VCaP (cell line): ENCODE results near the gene FBXW12.

Experiments
- H3K27ac ChIP-seq: fragments of 450-650 bp; 2 replicates; pipeline ENCODE4 v1.5.1; 2017
- TF ChIP-seq, protein P1 (sequence below): fragments of 450-650 bp; conservative IDR thresholded peaks from 2 replicates; pipeline ENCODE4 v1.5.1; 2017; ENCODE audit warnings: mild to moderate bottlenecking, moderate library complexity

FBXW12 gene

DNA sequence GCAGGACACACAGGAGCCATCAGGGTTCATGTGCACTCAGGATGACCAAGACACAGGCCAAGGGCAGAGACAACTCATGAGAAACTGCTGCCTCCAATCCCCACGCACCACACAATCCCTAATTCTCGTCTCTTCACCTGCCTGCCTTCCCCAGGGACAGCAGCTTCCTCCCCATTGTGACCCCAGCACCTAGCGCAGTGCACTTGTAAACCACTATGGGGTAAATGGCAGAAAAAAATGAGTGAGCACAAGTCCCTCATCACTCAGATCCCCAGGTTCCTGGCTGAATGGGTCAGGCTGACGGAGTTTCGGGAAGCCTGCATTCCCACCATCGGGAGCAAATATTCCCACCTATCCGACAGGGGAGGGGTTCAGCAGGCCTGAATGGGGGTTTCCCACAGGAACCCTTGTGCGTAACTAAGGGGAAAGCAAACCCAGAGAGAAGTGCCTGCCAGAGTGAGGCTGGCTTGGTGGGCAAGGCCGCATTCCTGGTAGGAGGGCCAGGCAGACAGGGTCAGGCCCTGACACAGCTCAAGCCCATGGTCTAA is 39.1 kb downstream of the FBXW12 start:
- no peak overlapping the region for H3K27ac ChIP-seq
- TF ChIP-seq, protein P1, sequence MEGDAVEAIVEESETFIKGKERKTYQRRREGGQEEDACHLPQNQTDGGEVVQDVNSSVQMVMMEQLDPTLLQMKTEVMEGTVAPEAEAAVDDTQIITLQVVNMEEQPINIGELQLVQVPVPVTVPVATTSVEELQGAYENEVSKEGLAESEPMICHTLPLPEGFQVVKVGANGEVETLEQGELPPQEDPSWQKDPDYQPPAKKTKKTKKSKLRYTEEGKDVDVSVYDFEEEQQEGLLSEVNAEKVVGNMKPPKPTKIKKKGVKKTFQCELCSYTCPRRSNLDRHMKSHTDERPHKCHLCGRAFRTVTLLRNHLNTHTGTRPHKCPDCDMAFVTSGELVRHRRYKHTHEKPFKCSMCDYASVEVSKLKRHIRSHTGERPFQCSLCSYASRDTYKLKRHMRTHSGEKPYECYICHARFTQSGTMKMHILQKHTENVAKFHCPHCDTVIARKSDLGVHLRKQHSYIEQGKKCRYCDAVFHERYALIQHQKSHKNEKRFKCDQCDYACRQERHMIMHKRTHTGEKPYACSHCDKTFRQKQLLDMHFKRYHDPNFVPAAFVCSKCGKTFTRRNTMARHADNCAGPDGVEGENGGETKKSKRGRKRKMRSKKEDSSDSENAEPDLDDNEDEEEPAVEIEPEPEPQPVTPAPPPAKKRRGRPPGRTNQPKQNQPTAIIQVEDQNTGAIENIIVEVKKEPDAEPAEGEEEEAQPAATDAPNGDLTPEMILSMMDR, result no peak

DNA sequence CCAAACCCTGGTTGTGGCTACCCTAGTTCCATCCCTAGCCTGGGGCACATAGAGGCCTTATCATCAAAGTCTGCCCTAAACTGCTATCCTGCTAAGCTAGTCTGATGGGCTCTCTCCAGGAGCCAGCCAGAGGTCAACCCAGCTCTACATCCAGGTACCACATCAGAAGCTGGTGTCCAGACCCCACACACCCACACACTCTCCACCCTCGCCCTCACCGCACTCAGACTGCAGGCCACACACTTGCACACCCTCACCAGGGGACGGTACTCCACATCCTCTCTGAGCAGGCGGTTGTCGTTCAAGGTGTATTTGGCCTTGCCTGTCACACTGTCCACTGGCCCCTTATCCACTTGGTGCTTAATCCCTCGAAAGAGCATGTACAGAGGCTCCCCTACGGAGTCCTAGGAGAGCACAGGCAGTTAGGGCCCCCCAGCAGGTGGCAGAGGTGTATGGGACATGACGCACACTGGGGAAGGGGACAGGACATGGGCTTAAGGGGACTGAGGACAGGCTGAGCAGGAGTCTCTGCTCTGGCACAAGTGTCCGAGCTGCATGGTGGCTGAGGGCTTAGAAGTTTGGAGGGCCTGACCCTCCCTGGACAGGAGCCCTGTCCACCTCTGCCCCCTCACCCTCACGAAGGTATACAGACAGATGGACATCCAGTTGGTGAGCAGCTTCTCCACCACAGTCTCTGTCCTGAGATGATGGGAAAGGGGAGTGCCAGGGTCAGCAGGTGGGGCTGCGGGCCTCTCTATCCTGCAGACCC is 39.8 kb downstream of the FBXW12 start:
- no peak overlapping the region for H3K27ac ChIP-seq
- TF ChIP-seq, protein P1, result no peak

DNA sequence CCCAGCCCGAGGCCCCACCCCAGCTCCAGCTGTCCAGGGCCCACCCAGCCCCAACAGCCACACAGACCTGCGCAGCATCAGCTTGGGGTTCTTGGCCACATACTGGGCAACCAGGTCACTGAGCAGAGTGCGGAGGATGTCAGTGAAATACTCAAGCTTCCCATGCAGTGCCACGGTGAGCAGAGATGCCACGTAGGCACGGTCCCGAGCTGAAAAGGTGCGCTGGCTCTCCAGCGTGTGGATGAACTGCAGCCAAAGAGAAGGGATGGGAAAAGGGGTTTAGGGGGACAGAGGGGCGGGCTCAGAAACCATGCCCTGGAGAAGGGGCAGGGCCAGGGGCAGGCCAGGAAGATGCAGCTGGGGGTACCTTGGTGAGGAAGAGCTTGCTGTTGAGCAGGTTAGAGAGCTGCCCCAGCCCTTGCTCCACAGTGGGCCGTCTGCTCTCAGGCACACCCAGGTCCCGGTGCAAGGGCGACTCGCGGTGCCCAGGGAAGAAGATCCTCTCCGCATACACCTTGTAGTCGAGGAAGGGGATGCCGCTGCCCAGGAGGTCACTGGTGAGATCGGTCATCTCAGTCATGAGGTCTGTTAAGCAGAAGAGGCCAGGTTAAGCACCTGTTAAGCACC is 40.5 kb downstream of the FBXW12 start:
- H3K27ac ChIP-seq, result no peak overlapping the region
- TF ChIP-seq, protein P1, result no peak

DNA sequence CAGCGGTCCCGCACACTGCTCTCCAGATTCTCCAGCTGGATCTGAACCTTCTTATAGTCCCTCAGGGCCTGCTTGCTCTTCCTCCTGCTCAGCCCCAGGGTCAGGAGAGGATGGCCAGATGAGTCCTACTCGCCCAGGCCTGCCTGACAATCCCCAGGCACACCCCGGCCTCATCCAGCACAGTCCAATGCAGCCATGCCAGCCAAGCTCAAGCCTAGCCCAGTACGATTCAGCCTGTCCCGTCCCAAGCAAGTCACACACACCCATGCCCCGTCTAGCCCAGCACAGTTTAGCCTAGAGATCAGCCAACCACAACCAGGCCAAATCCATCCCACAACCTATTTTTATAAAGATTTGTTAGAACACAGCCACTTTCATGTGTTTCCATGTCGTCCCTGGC is 41.1 kb downstream of the FBXW12 start:
- TF ChIP-seq, protein P1, result no peak
- no peak overlapping the region for H3K27ac ChIP-seq

DNA sequence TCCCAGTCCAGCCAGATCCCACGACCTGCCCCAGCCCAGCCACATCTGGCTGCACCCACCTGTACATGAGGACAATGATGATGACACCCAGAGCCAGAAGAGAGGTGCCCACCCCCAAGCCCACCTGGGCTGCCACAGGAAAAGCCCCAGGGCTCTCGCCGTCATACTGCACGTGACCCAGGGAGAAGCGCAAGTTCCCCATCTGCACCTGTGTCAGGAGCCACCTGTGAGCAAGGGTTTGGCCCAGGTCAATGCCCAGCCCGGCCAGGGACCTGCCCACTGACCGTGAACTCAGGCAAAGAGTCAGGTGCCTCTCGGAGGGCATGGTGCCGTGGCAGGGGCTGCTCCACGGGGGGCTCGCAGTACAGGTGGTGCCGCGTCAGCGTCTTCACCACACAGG is 41.6 kb downstream of the FBXW12 start:
- no peak overlapping the region for H3K27ac ChIP-seq
- TF ChIP-seq, protein P1, result no peak

DNA sequence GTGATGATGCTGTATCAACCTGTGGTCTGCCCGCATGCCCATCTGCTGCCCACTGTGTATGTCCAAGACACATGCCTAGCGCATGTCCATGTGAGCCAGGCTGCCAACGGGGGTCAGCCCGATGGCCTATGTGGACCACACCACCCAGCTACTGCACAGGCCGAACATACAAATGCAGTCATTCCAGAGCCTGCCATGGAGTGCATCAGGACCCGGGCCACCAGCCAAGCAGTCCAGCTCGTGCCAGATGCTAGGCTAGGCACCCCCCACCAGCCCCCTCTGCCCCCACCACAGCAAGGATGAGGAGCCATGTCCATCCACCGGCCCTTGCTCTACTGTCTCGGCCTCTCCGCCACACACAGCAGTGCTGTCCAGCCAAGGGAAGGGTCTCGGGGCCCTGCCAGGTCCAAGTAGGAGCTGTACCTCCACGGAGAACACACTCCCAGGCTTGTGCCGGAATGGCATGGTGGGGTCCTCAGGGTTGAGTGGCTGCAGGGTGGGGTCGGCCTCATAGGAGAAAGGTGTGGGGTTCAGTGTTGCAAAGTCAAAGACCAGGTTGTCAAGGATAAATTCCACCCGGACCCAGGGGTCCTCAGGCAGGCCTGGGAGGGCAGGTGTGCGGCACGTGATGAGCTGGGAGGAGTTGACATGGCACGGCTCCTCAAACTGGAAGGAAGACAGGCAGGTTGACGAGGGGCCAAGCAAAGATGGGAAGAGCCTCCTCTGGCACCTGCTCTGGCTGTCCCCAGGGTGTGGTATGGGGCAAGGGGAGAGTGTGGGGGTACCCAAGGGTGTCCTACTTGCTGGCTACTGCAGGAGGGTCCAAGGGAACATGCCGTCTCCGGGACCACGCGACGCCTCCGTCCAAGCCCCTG is 42.6 kb downstream of the FBXW12 start:
- H3K27ac ChIP-seq, result no peak overlapping the region
- TF ChIP-seq, protein P1, result no peak
